Kidney epithelial cell (primary cell): Measurements from ENCODE around the gene ABLIM2. TPM values are rescaled to one million over a fixed set of nuclear protein-coding genes. Genes with fewer than 3 reads are reported as not detected.

Experiments used
- DNase-seq: peaks from one replicate; pipeline ENCODE4 v3.0.0-alpha.2; 2010; ENCODE audit warnings: low read depth
- H3K27me3 ChIP-seq: 2 replicates; pipeline ENCODE4 v1.6.0; 2011; ENCODE audit warnings: low read length; ENCODE audit not compliant: control insufficient read depth, insufficient read depth
- H3K36me3 ChIP-seq: 2 replicates; pipeline ENCODE4 v1.5.1; 2011; ENCODE audit warnings: low read length; ENCODE audit not compliant: control insufficient read depth, insufficient read depth
- H3K4me3 ChIP-seq: 2 replicates; pipeline ENCODE4 v1.5.1; 2011; ENCODE audit warnings: low read depth, mild to moderate bottlenecking, control low read depth, low read length
- total RNA-seq: library from RNA; depleted of rRNA; stranded (reverse); fragments of >200 nt; gene quantifications from 2 replicates; pipeline ENCODE4 v1.2.3, GENCODE V29; 2015
- TF ChIP-seq, protein P1 (sequence below): IDR thresholded peaks from 2 replicates; pipeline ENCODE4 v1.5.1; 2011; ENCODE audit warnings: mild to moderate bottlenecking, moderate library complexity, low read length, control low read depth, inconsistent platforms; ENCODE audit not compliant: insufficient read depth, poor library complexity, severe bottlenecking

ABLIM2 gene
- total RNA-seq, 1 donor from 2014 or later = 1.3 TPM

- no peaks in the 10 kb centered on the region for H3K36me3 ChIP-seq
- H3K4me3 ChIP-seq = no peak overlapping the region
- DNase-seq = no peak
- H3K27me3 ChIP-seq = peaks cover 49% of the 10 kb centered on the region
- TF ChIP-seq, protein P1, sequence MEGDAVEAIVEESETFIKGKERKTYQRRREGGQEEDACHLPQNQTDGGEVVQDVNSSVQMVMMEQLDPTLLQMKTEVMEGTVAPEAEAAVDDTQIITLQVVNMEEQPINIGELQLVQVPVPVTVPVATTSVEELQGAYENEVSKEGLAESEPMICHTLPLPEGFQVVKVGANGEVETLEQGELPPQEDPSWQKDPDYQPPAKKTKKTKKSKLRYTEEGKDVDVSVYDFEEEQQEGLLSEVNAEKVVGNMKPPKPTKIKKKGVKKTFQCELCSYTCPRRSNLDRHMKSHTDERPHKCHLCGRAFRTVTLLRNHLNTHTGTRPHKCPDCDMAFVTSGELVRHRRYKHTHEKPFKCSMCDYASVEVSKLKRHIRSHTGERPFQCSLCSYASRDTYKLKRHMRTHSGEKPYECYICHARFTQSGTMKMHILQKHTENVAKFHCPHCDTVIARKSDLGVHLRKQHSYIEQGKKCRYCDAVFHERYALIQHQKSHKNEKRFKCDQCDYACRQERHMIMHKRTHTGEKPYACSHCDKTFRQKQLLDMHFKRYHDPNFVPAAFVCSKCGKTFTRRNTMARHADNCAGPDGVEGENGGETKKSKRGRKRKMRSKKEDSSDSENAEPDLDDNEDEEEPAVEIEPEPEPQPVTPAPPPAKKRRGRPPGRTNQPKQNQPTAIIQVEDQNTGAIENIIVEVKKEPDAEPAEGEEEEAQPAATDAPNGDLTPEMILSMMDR = no peak
These were observed 150.2 kb downstream of the ABLIM2 start for GRCh38 chr4:8008391-8008790.

DNA sequence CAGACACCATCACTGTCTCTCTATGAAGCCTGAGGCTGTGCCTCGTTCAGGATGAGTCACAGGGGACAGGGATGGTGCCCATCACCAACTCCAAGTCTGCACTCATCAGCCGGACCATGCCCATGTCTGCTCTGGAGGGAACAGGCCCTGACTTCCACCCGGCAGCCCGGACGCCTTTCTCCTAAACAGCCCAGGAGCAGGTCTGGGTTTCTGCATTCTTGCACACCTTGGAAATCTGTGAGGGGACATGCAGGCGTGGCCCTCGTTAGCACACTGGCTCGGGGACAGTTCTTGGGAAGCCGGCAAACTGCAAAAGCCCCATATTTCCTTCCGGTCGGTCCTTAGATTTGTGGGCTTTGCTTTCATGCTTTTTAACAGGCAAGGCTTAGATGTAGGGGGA lies 151.0 kb downstream of the ABLIM2 start:
- TF ChIP-seq, protein P1 = no peak
- Histone ChIP-seq H3K36me3 (no peaks in the 10 kb centered on the region), H3K27me3 (peaks cover 49% of the 10 kb centered on the region), H3K4me3 (no peak overlapping the region)
- no peak for DNase-seq

GRCh38 chr4:8006471-8006870 lies 152.1 kb downstream of the ABLIM2 start:
- peaks cover 56% of the 10 kb centered on the region for H3K27me3 ChIP-seq
- H3K36me3 ChIP-seq = no peaks in the 10 kb centered on the region
- DNase-seq = no peak
- TF ChIP-seq, protein P1 = no peak
- no peak overlapping the region for H3K4me3 ChIP-seq

GRCh38 chr4:8005814-8006215 lies 152.8 kb downstream of the ABLIM2 start:
- TF ChIP-seq, protein P1 = no peak

GRCh38 chr4:8005033-8005808 lies 153.4 kb downstream of the ABLIM2 start:
- TF ChIP-seq, protein P1 = no peak
- H3K4me3 ChIP-seq = no peak overlapping the region
- no peak for DNase-seq
- no peaks in the 10 kb centered on the region for H3K36me3 ChIP-seq
- H3K27me3 ChIP-seq = peaks cover 43% of the 10 kb centered on the region

More at GRCh38 chr4:8005814-8006215, 152.8 kb downstream of the ABLIM2 start:
- H3K27me3 ChIP-seq = peaks cover 49% of the 10 kb centered on the region
- no peaks in the 10 kb centered on the region for H3K36me3 ChIP-seq
- no peak overlapping the region for H3K4me3 ChIP-seq
- no peak for DNase-seq

- peaks cover 36% of the 10 kb centered on the region for H3K27me3 ChIP-seq
- no peak for DNase-seq
- TF ChIP-seq, protein P1 = no peak
These were observed 154.5 kb downstream of the ABLIM2 start for GRCh38 chr4:8004066-8004465.

More at GRCh38 chr4:8004066-8004465, 154.5 kb downstream of the ABLIM2 start:
- Histone ChIP-seq H3K4me3 (no peak overlapping the region), H3K36me3 (no peaks in the 10 kb centered on the region)
